Calu3 (cell line): ENCODE measurements around the gene RMND5A. TPM values are rescaled to one million over a fixed set of nuclear protein-coding genes. Genes with fewer than 3 reads are reported as not detected.

Experiments
- BruUV-seq: library from RNA; stranded (reverse); fragments of 400-500 nt; replicated peaks from 2 replicates; lab custom pipeline; 2021; lab: Mats Ljungman, UMichigan
- CTCF ChIA-PET: fragments of 300-600 bp; sonication (Branson Sonifier 250); formaldehyde crosslinking; loops from one replicate; lab custom pipeline; 2022; ENCODE audit warnings: antibody characterized with exemption; lab: Charles Lee
- DNase-seq: peaks from one replicate; pipeline ENCODE4 v3.0.0; 2022
- H3K27ac Mint-ChIP-seq: one replicate; pipeline ENCODE4 v1.8.0; 2022; ENCODE audit warnings: mixed read lengths; ENCODE audit not compliant: unreplicated experiment
- H3K27me3 Mint-ChIP-seq: one replicate; pipeline ENCODE4 v1.8.0; 2022; ENCODE audit warnings: mixed read lengths; ENCODE audit not compliant: unreplicated experiment
- H3K36me3 Mint-ChIP-seq: one replicate; pipeline ENCODE4 v1.8.0; 2022; ENCODE audit warnings: mild to moderate bottlenecking, moderate library complexity, mixed read lengths; ENCODE audit not compliant: insufficient read depth, unreplicated experiment
- H3K4me1 Mint-ChIP-seq: one replicate; pipeline ENCODE4 v1.8.0; 2022; ENCODE audit warnings: mild to moderate bottlenecking, low read depth, mixed read lengths; ENCODE audit not compliant: unreplicated experiment
- H3K4me3 Mint-ChIP-seq: one replicate; pipeline ENCODE4 v1.8.0; 2022; ENCODE audit warnings: mild to moderate bottlenecking, low read depth, moderate library complexity, mixed read lengths; ENCODE audit not compliant: unreplicated experiment
- H3K9me3 Mint-ChIP-seq: one replicate; pipeline ENCODE4 v1.8.0; 2022; ENCODE audit warnings: low read depth, mixed read lengths; ENCODE audit not compliant: unreplicated experiment
- CTCF ChIP-seq: fragments of 200-600 bp; IDR thresholded peaks from one replicate; pipeline ENCODE4 v1.8.0; 2022; ENCODE audit warnings: antibody characterized with exemption; ENCODE audit not compliant: unreplicated experiment
- intact Hi-C: fragments of 100-400 bp; cut with micrococcal nuclease; formaldehyde crosslinking; loops from one replicate; pipeline ENCODE4 v1.10.0; 2022; ENCODE audit not compliant: unreplicated experiment
- total RNA-seq: library from RNA; stranded (reverse); gene quantifications from 2 replicates; pipeline ENCODE4 v1.2.3, GENCODE V29; 2022

RMND5A gene
- total RNA-seq, 1 experiment from 2014 or later, result 52.4 TPM

- H3K4me3 Mint-ChIP-seq, result peak overlapping the region; percentile 26
- BruUV-seq, result no TSS peak
- TF ChIP-seq CTCF, result no peak
Observed at GRCh38 chr2:86695053-86695691, 24.9 kb upstream of the RMND5A start.

GRCh38 chr2:86697551-86698104 lies 22.5 kb upstream of the RMND5A start:
- BruUV-seq, result no TSS peak
- Mint-ChIP-seq H3K4me3 (no peak overlapping the region), H3K27me3 (no peaks in the 10 kb centered on the region), H3K9me3 (peaks cover 8% of the 10 kb centered on the region), H3K36me3 (peaks cover 10% of the 10 kb centered on the region), H3K27ac (peak overlapping the region; percentile 7), H3K4me1 (peaks cover 25% of the 10 kb centered on the region)
- CTCF ChIA-PET, result no interaction called here
- intact Hi-C loops, result no loop called here
- no peak for TF ChIP-seq CTCF
- no peak for DNase-seq

More at GRCh38 chr2:86695053-86695691, 24.9 kb upstream of the RMND5A start:
- Mint-ChIP-seq H3K36me3 (peaks cover 10% of the 10 kb centered on the region), H3K27ac (peak overlapping the region; percentile 96), H3K9me3 (peaks cover 8% of the 10 kb centered on the region), H3K4me1 (peaks cover 19% of the 10 kb centered on the region), H3K27me3 (no peaks in the 10 kb centered on the region)
- intact Hi-C loops, result no loop called here
- DNase-seq, result peak; percentile 83
- CTCF ChIA-PET, result interaction anchor here (0.9 kb wide), 1 partner anchor 46 kb away, joined by 3 read pairs; no protein-coding TSS in a partner anchor

DNA sequence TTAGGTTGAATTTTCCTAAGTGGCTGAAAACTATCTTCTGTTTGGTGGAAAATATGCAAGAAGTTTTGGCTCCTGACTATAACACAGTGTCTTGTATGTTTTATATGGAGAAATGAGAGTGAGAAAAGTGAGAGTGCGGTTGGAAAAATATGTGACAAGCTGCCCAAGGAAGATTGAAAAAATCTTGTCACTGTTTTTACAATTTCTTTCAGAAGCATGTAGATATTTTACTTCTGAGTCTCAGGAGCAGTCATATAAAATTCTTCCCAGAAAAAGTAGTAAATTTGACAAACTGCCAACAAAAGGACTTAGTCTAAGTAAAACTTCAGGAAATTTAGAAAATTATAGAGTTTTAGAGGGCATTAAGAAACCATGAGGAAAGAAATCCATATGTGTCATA lies 19.4 kb upstream of the RMND5A start:
- intact Hi-C loops, result loop anchor here (10.0 kb wide), 1 partner anchor 256 kb away; the partner anchor contains the start of gene KDM3A
- CTCF ChIA-PET, result no interaction called here
- H3K36me3 Mint-ChIP-seq, result peaks cover 13% of the 10 kb centered on the region
- TF ChIP-seq CTCF, result no peak
- no peak overlapping the region for H3K4me3 Mint-ChIP-seq
- DNase-seq, result no peak
- no TSS peak for BruUV-seq
- H3K27ac Mint-ChIP-seq, result no peak overlapping the region
- H3K4me1 Mint-ChIP-seq, result peaks cover 45% of the 10 kb centered on the region
- no peaks in the 10 kb centered on the region for H3K27me3 Mint-ChIP-seq
- H3K9me3 Mint-ChIP-seq, result peaks cover 4% of the 10 kb centered on the region

GRCh38 chr2:86703704-86704361 lies 16.3 kb upstream of the RMND5A start:
- BruUV-seq, result TSS peak; percentile 90
- H3K36me3 Mint-ChIP-seq, result peaks cover 18% of the 10 kb centered on the region
- H3K9me3 Mint-ChIP-seq, result peaks cover 3% of the 10 kb centered on the region
- CTCF ChIA-PET, result interaction anchor here (1.0 to 1.4 kb wide), 3 partner anchors 28 to 261 kb away, joined by 3 read pairs; no protein-coding TSS in a partner anchor
- intact Hi-C loops, result loop anchor here (10.0 kb wide), 1 partner anchor 259 kb away; the partner anchor contains the start of gene KDM3A
- peak; percentile 77 for DNase-seq
- no peaks in the 10 kb centered on the region for H3K27me3 Mint-ChIP-seq
- peak overlapping the region; percentile 66 for H3K4me3 Mint-ChIP-seq
- H3K4me1 Mint-ChIP-seq, result peaks cover 41% of the 10 kb centered on the region
- peak overlapping the region; percentile 92 for H3K27ac Mint-ChIP-seq
- no peak for TF ChIP-seq CTCF
